Kidney tubule cell (primary cell): ENCODE results near the gene KRTAP3-2.

Experiments
- DNase-seq: peaks from one replicate; pipeline ENCODE4 v3.0.0-alpha.2; 2018; ENCODE audit warnings: low spot score

KRTAP3-2 gene

GRCh38 chr17:41010441-41010840, 10.7 kb upstream of the KRTAP3-2 start:
- DNase-seq, result no peak

DNA sequence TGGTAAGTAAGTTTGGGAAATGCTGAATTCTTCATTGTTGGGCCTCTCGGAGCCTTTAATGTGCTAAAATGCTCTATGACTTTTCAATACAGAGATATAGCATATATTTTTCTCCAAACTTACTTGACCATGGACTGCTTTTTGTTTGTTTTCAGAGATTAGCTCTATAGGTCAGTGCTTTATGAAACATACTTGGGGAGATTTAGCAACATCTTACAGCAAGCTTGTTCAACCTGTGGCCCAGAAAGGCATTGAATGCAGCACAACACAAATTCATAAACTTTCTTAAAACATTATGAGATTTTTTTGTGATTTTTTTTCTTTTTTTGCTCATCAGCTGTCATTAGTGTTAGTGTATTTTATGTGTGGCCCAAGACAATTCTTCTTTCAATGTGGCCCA, 10.2 kb upstream of the KRTAP3-2 start:
- DNase-seq, result no peak

DNA sequence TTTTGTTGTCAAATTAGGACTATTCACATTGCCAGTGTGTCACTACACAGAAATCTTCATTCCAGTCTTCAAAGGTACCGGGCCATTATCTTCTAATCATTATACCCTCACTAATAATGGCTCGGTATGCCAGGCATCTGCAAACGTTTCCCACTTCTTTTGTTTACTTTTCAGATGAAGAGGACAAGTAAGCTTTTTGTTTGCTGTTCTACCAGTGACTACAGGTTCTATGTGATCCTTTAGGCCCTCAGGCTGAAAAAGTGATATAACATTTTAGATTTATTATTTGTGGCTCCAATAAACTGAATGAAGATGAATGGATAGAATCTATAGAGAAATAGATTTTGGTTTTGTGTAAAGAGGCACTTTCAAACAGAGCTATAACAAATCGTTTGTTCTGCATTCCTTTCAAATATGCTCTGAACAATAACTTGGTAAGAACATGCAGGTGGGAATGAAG, 9.6 kb upstream of the KRTAP3-2 start:
- DNase-seq, result peak; percentile 12

- DNase-seq, result no peak
Measured at GRCh38 chr17:41008811-41009210, 9.1 kb upstream of the KRTAP3-2 start, which contains the start of gene KRTAP3-1. Gene KRTAP3-1, minus strand, starts transcription at chr17:41009128. Its CDS starts 54 bp downstream, at chr17:41009074.

- no peak for DNase-seq
Measured at GRCh38 chr17:41004397-41004796, 4.7 kb upstream of the KRTAP3-2 start.

DNA sequence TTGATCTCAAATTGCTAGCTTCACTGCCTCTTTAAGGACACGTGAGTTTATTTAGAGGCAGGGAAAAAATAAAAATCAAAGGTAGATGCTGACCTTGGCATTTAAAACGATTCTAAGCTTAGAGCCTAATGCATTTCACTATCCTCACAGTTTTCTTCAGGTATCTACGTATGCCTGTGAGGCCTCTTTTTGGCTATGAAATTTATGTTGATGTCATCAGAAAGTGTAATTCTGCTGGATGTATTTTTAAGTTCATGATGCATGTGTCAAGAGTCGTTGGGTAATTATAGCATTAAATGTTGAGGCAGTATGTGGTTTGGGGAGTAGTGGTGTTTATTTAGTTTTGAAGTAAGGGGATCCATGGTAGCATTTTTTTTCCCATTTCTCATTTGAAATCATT, 4.2 kb upstream of the KRTAP3-2 start:
- no peak for DNase-seq

GRCh38 chr17:41002814-41003213, 3.1 kb upstream of the KRTAP3-2 start:
- no peak for DNase-seq

- DNase-seq, result no peak
Measured at GRCh38 chr17:41001795-41002194, 2.1 kb upstream of the KRTAP3-2 start.

DNA sequence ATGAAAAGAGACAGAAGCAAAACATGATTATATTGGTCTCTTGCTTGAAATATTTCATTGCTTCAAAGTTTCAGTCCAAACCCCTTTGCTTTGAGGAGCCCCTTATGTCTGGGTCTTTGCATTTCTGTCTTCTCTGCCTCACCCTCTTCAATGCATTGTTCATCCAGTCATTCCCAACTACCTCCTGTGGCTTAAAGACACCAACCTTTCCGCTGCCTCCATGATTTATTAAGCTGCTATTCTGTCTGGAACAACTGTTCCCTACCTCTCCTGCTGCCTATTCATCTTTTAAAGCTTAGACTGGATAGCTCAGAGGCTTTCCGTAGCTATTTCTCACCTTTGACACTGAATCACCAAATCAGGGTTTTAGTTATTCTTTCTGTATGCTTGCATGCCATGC, 2.3 kb downstream of the KRTAP3-2 start:
- no peak for DNase-seq

DNA sequence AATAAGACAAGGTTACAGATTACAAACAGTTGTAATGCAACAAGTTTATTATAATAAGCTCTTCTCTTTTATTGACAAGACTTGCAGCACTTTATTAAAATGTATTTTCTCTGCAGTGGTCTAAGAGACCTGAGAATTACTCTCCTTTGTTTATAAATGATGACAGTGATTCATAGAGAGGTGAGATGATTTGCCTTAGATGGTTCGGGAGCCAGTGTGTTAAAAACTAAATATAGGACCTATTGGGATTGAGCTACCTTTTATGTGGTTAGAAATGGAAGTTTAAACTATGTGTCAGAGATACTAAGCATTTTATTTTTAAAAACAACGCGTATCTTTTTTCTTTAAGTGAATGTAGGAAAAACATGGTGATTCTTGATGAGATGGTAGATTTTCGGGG, 2.9 kb downstream of the KRTAP3-2 start:
- DNase-seq, result no peak

DNA sequence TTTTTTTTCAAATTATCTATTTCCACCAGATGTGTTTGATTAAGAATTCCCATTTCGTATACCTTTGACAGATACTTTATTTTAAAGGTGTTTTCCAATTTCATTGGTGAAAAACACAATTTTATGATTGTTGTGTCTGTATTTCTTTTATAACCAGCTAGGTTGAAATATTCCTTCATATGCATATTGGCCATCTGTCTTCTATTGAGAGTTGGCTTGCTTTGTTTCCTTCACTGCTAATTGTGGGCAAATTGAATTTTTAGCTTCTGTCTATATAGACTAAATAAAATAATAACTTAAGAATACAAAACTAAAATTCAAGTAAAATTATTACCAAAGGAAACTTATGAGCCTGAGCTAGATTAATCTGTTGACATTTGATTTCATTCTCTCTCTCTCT, 4.6 kb downstream of the KRTAP3-2 start:
- DNase-seq, result no peak

DNA sequence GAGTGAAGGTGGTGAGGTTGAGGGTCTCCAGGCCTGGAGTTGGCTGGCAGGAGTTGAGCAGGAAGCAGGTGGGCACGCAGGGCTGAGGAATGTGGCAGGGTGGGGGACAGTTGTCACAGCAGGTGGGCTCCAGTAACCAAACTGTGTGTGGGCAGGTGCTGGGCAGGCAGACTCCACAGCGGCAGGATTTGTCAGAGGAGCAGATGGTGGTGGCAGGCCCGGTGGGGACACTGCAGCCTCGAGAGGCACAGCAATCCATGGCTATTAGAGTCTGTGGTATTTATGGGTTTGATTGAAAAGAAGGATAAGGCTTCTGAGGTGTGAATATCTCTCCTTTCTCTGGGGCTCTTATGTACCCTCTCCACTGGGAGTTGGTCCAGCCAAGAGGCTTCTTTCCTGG, 5.9 kb downstream of the KRTAP3-2 start, which contains the start of gene KRTAP3-3:
TSS of gene KRTAP3-3 (minus strand) at position 326 of the 400 bp plus-strand sequence. CDS start at position 259, 67 bp downstream.
- DNase-seq, result no peak

DNA sequence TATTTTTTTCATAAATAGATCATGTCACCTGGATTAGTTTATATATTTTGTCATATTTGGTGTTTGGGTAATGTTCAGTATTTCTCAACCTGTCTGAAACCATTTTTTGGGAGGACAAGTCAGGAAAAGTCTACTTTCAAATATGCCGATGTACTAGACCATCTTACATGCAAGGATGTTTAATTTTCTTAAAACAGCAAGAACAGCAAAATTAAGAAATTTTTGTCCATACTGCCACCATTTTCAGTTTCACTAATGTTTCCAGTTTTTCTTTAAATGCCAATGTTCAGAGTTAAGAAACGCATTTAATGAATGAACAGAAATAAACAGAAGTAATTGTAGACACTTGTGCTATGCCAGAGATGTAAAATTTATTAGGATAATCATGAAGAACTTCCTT, 6.6 kb downstream of the KRTAP3-2 start:
- no peak for DNase-seq

- DNase-seq, result no peak
Measured at GRCh38 chr17:40992666-40993065, 7.0 kb downstream of the KRTAP3-2 start.

- peak; percentile 35 for DNase-seq
Measured at GRCh38 chr17:40986920-40987319, 12.8 kb downstream of the KRTAP3-2 start.

- no peak for DNase-seq
Measured at GRCh38 chr17:40984226-40984625, 15.5 kb downstream of the KRTAP3-2 start, which contains the start of gene KRT40. Gene KRT40, minus strand, starts transcription at chr17:40984326. Its CDS starts 53 bp downstream, at chr17:40984273.

DNA sequence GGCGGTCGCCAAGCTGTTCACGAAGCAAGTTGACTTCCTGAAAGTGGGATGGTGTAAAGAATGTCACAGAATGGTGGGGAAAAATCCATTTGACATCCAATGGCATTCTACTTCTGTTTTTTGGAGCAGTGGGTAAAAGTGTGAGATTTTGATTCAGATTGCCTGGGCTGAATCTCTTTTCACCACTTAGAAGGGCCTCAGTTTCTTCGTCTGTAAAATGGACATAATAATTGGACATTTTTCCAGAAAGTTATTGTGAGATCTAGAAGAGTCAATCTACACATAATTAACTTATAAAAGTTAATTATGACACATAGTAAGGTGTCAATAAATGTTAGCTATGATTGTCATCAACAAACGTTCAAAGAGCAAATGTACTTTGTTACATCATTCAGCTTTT, 18.6 kb downstream of the KRTAP3-2 start:
- DNase-seq, result no peak

- no peak for DNase-seq
Measured at GRCh38 chr17:40980596-40980995, 19.1 kb downstream of the KRTAP3-2 start.

GRCh38 chr17:40980117-40980516, 19.6 kb downstream of the KRTAP3-2 start:
- no peak for DNase-seq

DNA sequence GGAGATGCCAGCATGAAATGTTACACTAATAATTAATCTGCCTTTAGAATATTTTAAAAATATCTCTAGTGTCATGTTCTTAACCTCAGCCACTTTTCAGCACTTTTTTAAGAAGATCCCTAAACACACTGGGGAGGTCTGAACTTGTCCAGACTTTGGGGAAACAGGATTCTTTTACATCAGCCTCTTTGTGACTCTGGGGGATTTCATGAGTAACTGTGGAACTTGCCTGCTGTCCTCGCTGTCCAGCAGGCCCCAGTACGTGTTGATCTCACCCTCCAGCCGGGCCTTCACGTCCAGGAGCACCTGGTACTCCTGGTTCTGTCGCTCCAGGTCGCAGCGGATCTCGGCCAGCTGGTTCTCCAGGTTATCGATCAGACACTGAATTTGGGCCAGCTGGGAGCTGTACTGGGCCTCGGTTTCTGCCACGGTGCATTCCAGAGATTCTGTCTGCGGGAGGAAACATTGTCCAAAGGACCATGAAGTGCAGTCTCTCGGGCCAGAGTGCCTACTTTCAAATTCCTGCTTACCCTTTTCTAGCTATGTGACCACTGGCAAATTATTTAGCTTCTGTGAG, 21.0 kb downstream of the KRTAP3-2 start:
- DNase-seq, result no peak

DNA sequence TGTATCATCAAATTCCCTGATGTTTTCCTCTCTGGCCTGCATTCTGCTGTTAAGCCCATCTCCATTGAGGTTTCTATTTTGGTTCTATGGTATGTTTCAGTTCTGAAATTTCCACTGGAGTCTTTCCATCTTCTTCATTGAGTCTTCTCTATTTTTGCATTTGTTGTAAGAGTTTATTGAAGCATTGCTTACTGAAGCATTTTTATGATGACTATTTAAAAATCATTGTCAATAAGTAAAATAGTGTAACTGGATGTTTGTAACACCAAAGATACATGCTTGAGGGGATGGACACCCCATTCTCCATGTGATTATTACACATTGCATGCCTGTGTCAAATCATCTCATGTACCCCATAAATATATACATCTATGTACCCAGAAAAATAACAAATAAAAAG, 24.2 kb downstream of the KRTAP3-2 start:
- DNase-seq, result no peak

- no peak for DNase-seq
Measured at GRCh38 chr17:40974366-40974765, 25.3 kb downstream of the KRTAP3-2 start.

GRCh38 chr17:40967582-40967981, 32.1 kb downstream of the KRTAP3-2 start:
- DNase-seq, result no peak

GRCh38 chr17:40966848-40967247, 32.9 kb downstream of the KRTAP3-2 start, which contains the start of gene KRT39:
Gene KRT39, minus strand, starts transcription at chr17:40966948. Its CDS starts 92 bp downstream, at chr17:40966856.
- DNase-seq, result no peak
